ENCODE results near the gene GLE1. TPM values are rescaled to one million over a fixed set of nuclear protein-coding genes. Genes with fewer than 3 reads are reported as not detected.
A peak's percentile ranks its signal among the peaks of the same experiment; 100 is the strongest.

GLE1 gene
- total RNA-seq, 1 experiment from 2014 or later: 27.0 TPM

- H3K79me2 ChIP-seq (ENCODE audit: low read length): peaks cover 68% of the 10 kb centered on the region
- no peak overlapping the region for H2AFZ ChIP-seq (ENCODE audit: low read length)
- DNase-seq (peak; percentile 81), ATAC-seq (peak; percentile 41)
- TF ChIP-seq EZH2phosphoT487 (IDR thresholded peaks at IDR 0.05; ENCODE audit: borderline replicate concordance, low read length) (no peak), CTCF (conservative IDR thresholded peaks at IDR 0.05; ENCODE audit: low read depth, low read length) (no peak), EZH2 (IDR thresholded peaks at IDR 0.05; ENCODE audit: low read length, unreplicated experiment) (no peak)
- H3K4me2 ChIP-seq (ENCODE audit: low read length): peak overlapping the region; percentile 83
- ChIA-PET POLR2A (ENCODE audit: unreplicated experiment) (interaction anchor here (0.6 kb wide), 1 partner anchor 264 kb away, joined by 3 read pairs; no protein-coding TSS in a partner anchor), CTCF (interaction anchor here (0.6 kb wide), 1 partner anchor 81 kb away, joined by 4 read pairs; no protein-coding TSS in a partner anchor)
- BruUV-seq (replicated peaks): no TSS peak
- intact Hi-C loops (cut with micrococcal nuclease): loop anchor here (10.0 kb wide), 1 partner anchor 50 kb away; the partner anchor contains the start of gene GLE1
- peaks cover 26% of the 10 kb centered on the region for H4K20me1 ChIP-seq (ENCODE audit: low read length)
- peak overlapping the region; percentile 79; the same call in 1 of the 2 replicates for H3K9ac ChIP-seq (ENCODE audit: low read length)
- H3K4me1 ChIP-seq (ENCODE audit: insufficient read depth, low read length): peaks cover 62% of the 10 kb centered on the region
- peak overlapping the region; percentile 51 for H3K27ac ChIP-seq (ENCODE audit: low read length)
- H3F3A ChIP-seq (ENCODE audit: low read length, unreplicated experiment): peaks cover 12% of the 10 kb centered on the region
- H3K27me3 ChIP-seq (ENCODE audit: low read length): no peaks in the 10 kb centered on the region
- no peaks in the 10 kb centered on the region for H3K36me3 ChIP-seq (ENCODE audit: low read depth, low read length)
- H3K9me2 ChIP-seq (replicated peaks; ENCODE audit: low read length): no peaks in the 10 kb centered on the region
- peak overlapping the region; percentile 90 for H3K4me3 ChIP-seq (ENCODE audit: low read length)
- no peaks in the 10 kb centered on the region for H3K9me3 ChIP-seq (ENCODE audit: low read length)
These were observed 49.8 kb downstream of the GLE1 start for GRCh38 chr9:128554155-128554862.

GRCh38 chr9:128555180-128555721 is 50.7 kb downstream of the GLE1 start:
- TF ChIP-seq CTCF (conservative IDR thresholded peaks at IDR 0.05; ENCODE audit: low read depth, low read length): no peak
- TF ChIP-seq EZH2phosphoT487 (IDR thresholded peaks at IDR 0.05; ENCODE audit: borderline replicate concordance, low read length): no peak
- TF ChIP-seq EZH2 (IDR thresholded peaks at IDR 0.05; ENCODE audit: low read length, unreplicated experiment): no peak
- Histone ChIP-seq H3K27me3 (ENCODE audit: low read length) (no peaks in the 10 kb centered on the region), H3F3A (ENCODE audit: low read length, unreplicated experiment) (peaks cover 12% of the 10 kb centered on the region), H3K9me3 (ENCODE audit: low read length) (no peaks in the 10 kb centered on the region), H3K4me2 (ENCODE audit: low read length) (peak overlapping the region; percentile 83), H3K4me3 (ENCODE audit: low read length) (peak overlapping the region; percentile 90), H3K4me1 (ENCODE audit: insufficient read depth, low read length) (peaks cover 63% of the 10 kb centered on the region), H4K20me1 (ENCODE audit: low read length) (peaks cover 26% of the 10 kb centered on the region), H3K27ac (ENCODE audit: low read length) (peak overlapping the region; percentile 51), H2AFZ (ENCODE audit: low read length) (no peak overlapping the region), H3K36me3 (ENCODE audit: low read depth, low read length) (no peaks in the 10 kb centered on the region), H3K9ac (ENCODE audit: low read length) (peak overlapping the region; percentile 21; the same call in 1 of the 2 replicates), H3K79me2 (ENCODE audit: low read length) (peaks cover 77% of the 10 kb centered on the region), H3K9me2 (replicated peaks; ENCODE audit: low read length) (no peaks in the 10 kb centered on the region)
- DNase-seq: peak; percentile 82
- no TSS peak for BruUV-seq (replicated peaks)
- ATAC-seq: no peak
- CTCF ChIA-PET: interaction anchor here (0.6 kb wide), 1 partner anchor 80 kb away, joined by 4 read pairs; no protein-coding TSS in a partner anchor
- POLR2A ChIA-PET (ENCODE audit: unreplicated experiment): no interaction called here
- intact Hi-C loops (cut with micrococcal nuclease): loop anchor here (10.0 kb wide), 1 partner anchor 50 kb away; the partner anchor contains the start of gene GLE1
